Sigmoid colon (tissue), 4 donors: Measurements from ENCODE around the gene PRSS23.

Experiments
- EP300 ChIP-seq, 4 donors: sonication (generic); formaldehyde crosslinking; IDR thresholded peaks; one replicate each; pipeline ENCODE4 v1.6.1; 2017; ENCODE audit warnings: antibody characterized with exemption in 4 of 4
- POLR2A ChIP-seq, 2 donors: fragments of 450-650 bp; IDR thresholded peaks; one replicate each; pipeline ENCODE4 v1.6.1; 2016; ENCODE audit warnings: antibody characterized with exemption in 2 of 2, mild to moderate bottlenecking in 2 of 2, moderate library complexity in 2 of 2
- POLR2AphosphoS5 ChIP-seq, 4 donors: sonication (generic); formaldehyde crosslinking; IDR thresholded peaks; one replicate each; pipeline ENCODE4 v1.6.1; 2017; ENCODE audit warnings: antibody characterized with exemption in 4 of 4
- TF ChIP-seq, protein P1 (sequence below), 4 experiments: fragments of 450-650 bp in 3 of 4; fragments of 200-600 bp in 1 of 4; IDR thresholded peaks; one replicate each; pipeline ENCODE4 v1.5.1; 2016 to 2019; ENCODE audit warnings: antibody characterized with exemption in 4 of 4, mild to moderate bottlenecking in 3 of 4, moderate library complexity in 2 of 4

DNA sequence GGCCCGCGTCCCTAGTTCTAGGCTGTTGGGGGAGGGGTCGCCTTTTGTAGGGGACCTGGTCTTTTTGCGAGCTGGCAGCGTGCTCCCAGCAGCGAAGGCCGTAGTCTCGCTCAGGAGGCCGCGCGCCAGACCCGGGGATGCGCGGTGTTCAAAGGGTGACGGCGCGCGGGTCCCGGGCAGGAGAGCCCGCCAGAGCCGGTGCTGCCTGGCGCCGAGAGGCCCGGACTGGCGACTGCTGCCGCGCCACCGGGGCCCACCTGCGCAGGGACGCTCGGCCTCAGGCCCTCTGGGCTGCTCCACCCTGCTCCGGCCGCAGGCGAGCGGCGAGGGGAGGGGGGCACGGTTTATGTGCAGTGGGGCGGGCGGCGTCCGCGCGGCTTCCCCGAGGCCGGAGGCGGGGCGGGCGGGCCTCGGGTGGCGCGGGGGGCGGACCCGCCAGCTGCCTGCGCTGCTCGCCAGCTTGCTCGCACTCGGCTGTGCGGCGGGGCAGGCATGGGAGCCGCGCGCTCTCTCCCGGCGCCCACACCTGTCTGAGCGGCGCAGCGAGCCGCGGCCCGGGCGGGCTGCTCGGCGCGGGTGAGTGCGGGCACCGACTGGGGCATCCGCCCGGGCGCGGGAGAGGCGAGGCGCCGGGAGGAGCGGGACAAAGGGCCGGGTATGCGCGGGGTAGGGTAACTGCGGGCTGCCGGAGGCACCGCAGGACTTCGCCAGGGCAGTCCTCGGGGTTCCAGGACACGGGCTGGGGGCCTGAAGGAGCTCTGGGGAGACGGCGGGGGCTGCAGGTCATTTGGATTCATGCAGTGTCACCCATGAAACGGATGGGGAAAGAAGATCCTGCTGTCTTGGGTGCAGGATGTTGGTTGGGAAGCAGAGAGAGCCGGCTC is at the start of gene PRSS23:
- TF ChIP-seq, protein P1, sequence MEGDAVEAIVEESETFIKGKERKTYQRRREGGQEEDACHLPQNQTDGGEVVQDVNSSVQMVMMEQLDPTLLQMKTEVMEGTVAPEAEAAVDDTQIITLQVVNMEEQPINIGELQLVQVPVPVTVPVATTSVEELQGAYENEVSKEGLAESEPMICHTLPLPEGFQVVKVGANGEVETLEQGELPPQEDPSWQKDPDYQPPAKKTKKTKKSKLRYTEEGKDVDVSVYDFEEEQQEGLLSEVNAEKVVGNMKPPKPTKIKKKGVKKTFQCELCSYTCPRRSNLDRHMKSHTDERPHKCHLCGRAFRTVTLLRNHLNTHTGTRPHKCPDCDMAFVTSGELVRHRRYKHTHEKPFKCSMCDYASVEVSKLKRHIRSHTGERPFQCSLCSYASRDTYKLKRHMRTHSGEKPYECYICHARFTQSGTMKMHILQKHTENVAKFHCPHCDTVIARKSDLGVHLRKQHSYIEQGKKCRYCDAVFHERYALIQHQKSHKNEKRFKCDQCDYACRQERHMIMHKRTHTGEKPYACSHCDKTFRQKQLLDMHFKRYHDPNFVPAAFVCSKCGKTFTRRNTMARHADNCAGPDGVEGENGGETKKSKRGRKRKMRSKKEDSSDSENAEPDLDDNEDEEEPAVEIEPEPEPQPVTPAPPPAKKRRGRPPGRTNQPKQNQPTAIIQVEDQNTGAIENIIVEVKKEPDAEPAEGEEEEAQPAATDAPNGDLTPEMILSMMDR (IDR thresholded peaks at IDR 0.05) = no peak
- TF ChIP-seq POLR2AphosphoS5 (IDR thresholded peaks at IDR 0.05) = peak; percentile 70 to 90 (median 82)
- TF ChIP-seq POLR2A (IDR thresholded peaks at IDR 0.05) = peak in 1 of 2 donors; percentile 43
- no peak for TF ChIP-seq EP300 (IDR thresholded peaks at IDR 0.05)
